Gastrocnemius medialis (tissue), 4 donors: Measurements from ENCODE around the gene ADGRF4.

Experiments used
- CTCF ChIP-seq, 5 experiments: fragments of 450-650 bp in 3 of 5; fragments of 200-600 bp in 2 of 5; sonication (generic) in 2 of 5; IDR thresholded peaks in 4 of 5; conservative IDR thresholded peaks in 1 of 5; 1 replicate in 4 of 5; 2 replicates in 1 of 5; pipeline ENCODE4 v1.5.1; 2016 to 2019; ENCODE audit warnings: antibody characterized with exemption in 5 of 5, mild to moderate bottlenecking in 3 of 5, moderate library complexity in 3 of 5
- POLR2A ChIP-seq, 2 donors: fragments of 450-650 bp; IDR thresholded peaks; one replicate each; pipeline ENCODE4 v1.6.1; 2017; ENCODE audit warnings: antibody characterized with exemption in 2 of 2, mild to moderate bottlenecking in 2 of 2, moderate library complexity in 2 of 2

DNA sequence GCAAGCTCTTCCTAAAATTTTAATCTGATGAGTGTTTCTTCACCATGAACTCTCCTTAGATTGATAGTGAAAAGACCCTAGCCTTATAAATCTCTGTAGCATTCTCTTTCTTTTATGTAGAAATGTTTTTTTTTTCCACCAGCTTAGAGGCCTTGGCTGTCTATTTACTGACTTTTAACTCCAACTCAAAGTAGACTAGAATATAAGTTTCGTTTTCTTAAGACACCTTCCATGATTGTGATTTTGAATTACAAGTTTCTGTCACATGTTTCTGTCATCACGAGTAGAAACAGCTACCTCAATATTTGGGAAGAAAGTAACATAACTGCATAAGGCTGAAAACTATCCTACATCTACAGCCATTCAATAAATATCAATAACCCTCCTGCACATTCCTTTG is 17.8 kb downstream of the ADGRF4 start:
- TF ChIP-seq CTCF (IDR thresholded peaks at IDR 0.05 in 4 of 5, conservative IDR thresholded peaks at IDR 0.05 in 1 of 5) (no peak), POLR2A (IDR thresholded peaks at IDR 0.05) (no peak)
